Raji (cell line): Measurements from ENCODE around the gene PYY.

Source experiments
- POLR2A ChIP-seq: IDR thresholded peaks from 2 replicates; pipeline ENCODE4 v1.6.1; 2011; ENCODE audit warnings: low read depth, low read length, control low read depth; ENCODE audit not compliant: insufficient read depth

PYY gene

GRCh38 chr17:43984521-43984920 is 30.8 kb upstream of the PYY start:
- no peak for TF ChIP-seq POLR2A

GRCh38 chr17:43983515-43984411 is 30.0 kb upstream of the PYY start:
- no peak for TF ChIP-seq POLR2A

- TF ChIP-seq POLR2A, result no peak
These were observed 29.4 kb upstream of the PYY start for GRCh38 chr17:43983196-43983514.

GRCh38 chr17:43982171-43982570 is 28.4 kb upstream of the PYY start:
- no peak for TF ChIP-seq POLR2A

- no peak for TF ChIP-seq POLR2A
These were observed 25.9 kb upstream of the PYY start for GRCh38 chr17:43979671-43980070.

- TF ChIP-seq POLR2A, result no peak
These were observed 25.3 kb upstream of the PYY start for GRCh38 chr17:43979011-43979410.

GRCh38 chr17:43978078-43978477 is 24.3 kb upstream of the PYY start:
- no peak for TF ChIP-seq POLR2A

GRCh38 chr17:43976963-43977837 is 23.5 kb upstream of the PYY start:
- TF ChIP-seq POLR2A, result no peak

GRCh38 chr17:43975898-43976297 is 22.2 kb upstream of the PYY start:
- TF ChIP-seq POLR2A, result no peak

GRCh38 chr17:43974382-43975266 is 20.9 kb upstream of the PYY start:
- TF ChIP-seq POLR2A, result no peak

- TF ChIP-seq POLR2A, result no peak
These were observed 16.6 kb upstream of the PYY start for GRCh38 chr17:43970366-43970765.

- TF ChIP-seq POLR2A, result no peak
These were observed 13.6 kb upstream of the PYY start for GRCh38 chr17:43967251-43967875.

- no peak for TF ChIP-seq POLR2A
These were observed 12.5 kb upstream of the PYY start for GRCh38 chr17:43966276-43966675.

GRCh38 chr17:43962479-43962878 is 8.7 kb upstream of the PYY start:
- TF ChIP-seq POLR2A, result no peak

GRCh38 chr17:43961954-43962353 is 8.2 kb upstream of the PYY start:
- TF ChIP-seq POLR2A, result no peak
